WERI-Rb-1 (cell line): ENCODE data around the gene VWF.

Source experiments
- DNase-seq: peaks from one replicate; pipeline ENCODE4 v3.0.0-alpha.2; 2020
- H3K27ac ChIP-seq: fragments of 250-450 bp; sonication (Bioruptor Pico); 2 replicates; pipeline ENCODE4 v1.5.1; 2020; ENCODE audit warnings: mild to moderate bottlenecking, moderate library complexity
- H3K27me3 ChIP-seq: fragments of 250-450 bp; sonication (Bioruptor Pico); 2 replicates; pipeline ENCODE4 v1.5.1; 2021; ENCODE audit warnings: mild to moderate bottlenecking, low read depth, moderate library complexity; ENCODE audit not compliant: insufficient read depth, severe bottlenecking
- H3K36me3 ChIP-seq: fragments of 250-450 bp; sonication (Bioruptor Pico); 2 replicates; pipeline ENCODE4 v1.5.1; 2020; ENCODE audit warnings: mild to moderate bottlenecking, moderate library complexity
- H3K4me3 ChIP-seq: 2 replicates; pipeline ENCODE4 v1.5.1; 2011; ENCODE audit warnings: low read depth, mild to moderate bottlenecking, control low read depth, low read length
- H3K9me3 ChIP-seq: fragments of 250-450 bp; sonication (Bioruptor Pico); 2 replicates; pipeline ENCODE4 v1.5.1; 2021; ENCODE audit warnings: mild to moderate bottlenecking, moderate library complexity; ENCODE audit not compliant: severe bottlenecking
- CTCF ChIP-seq: IDR thresholded peaks from 2 replicates; pipeline ENCODE4 v1.5.1; 2011; ENCODE audit warnings: low read depth, mild to moderate bottlenecking, control low read depth, inconsistent platforms, low read length

The VWF gene

GRCh38 chr12:5997260-5997659 lies 127.2 kb downstream of the VWF start:
- no peak for TF ChIP-seq CTCF
- Histone ChIP-seq H3K27me3 (no peaks in the 10 kb centered on the region), H3K27ac (no peak overlapping the region), H3K36me3 (no peaks in the 10 kb centered on the region), H3K9me3 (no peaks in the 10 kb centered on the region), H3K4me3 (no peak overlapping the region)
- DNase-seq = no peak

GRCh38 chr12:5996459-5996858 lies 128.0 kb downstream of the VWF start:
- no peak for DNase-seq
- H3K4me3 ChIP-seq = no peak overlapping the region

GRCh38 chr12:5989621-5990020 lies 134.8 kb downstream of the VWF start:
- Histone ChIP-seq H3K27ac (no peak overlapping the region), H3K4me3 (no peak overlapping the region), H3K9me3 (no peaks in the 10 kb centered on the region), H3K27me3 (no peaks in the 10 kb centered on the region), H3K36me3 (no peaks in the 10 kb centered on the region)
- no peak for DNase-seq
- TF ChIP-seq CTCF = no peak

More at GRCh38 chr12:5996459-5996858, 128.0 kb downstream of the VWF start:
- Histone ChIP-seq H3K27me3 (no peaks in the 10 kb centered on the region), H3K27ac (no peak overlapping the region), H3K9me3 (no peaks in the 10 kb centered on the region), H3K36me3 (no peaks in the 10 kb centered on the region)
- TF ChIP-seq CTCF = no peak

GRCh38 chr12:5988659-5989116 lies 135.8 kb downstream of the VWF start:
- peak; percentile 77 for DNase-seq
- no peak overlapping the region for H3K4me3 ChIP-seq
- no peaks in the 10 kb centered on the region for H3K36me3 ChIP-seq
- no peaks in the 10 kb centered on the region for H3K9me3 ChIP-seq
- peak; percentile 93 for TF ChIP-seq CTCF
- H3K27me3 ChIP-seq = no peaks in the 10 kb centered on the region
- no peak overlapping the region for H3K27ac ChIP-seq

- DNase-seq = no peak
- Histone ChIP-seq H3K27ac (no peak overlapping the region), H3K27me3 (no peaks in the 10 kb centered on the region), H3K9me3 (no peaks in the 10 kb centered on the region), H3K4me3 (no peak overlapping the region), H3K36me3 (no peaks in the 10 kb centered on the region)
- TF ChIP-seq CTCF = no peak
Measured at GRCh38 chr12:5988088-5988487, 136.4 kb downstream of the VWF start.

GRCh38 chr12:5987573-5987972 lies 136.9 kb downstream of the VWF start:
- Histone ChIP-seq H3K27ac (no peak overlapping the region), H3K9me3 (no peaks in the 10 kb centered on the region), H3K4me3 (no peak overlapping the region), H3K27me3 (no peaks in the 10 kb centered on the region), H3K36me3 (no peaks in the 10 kb centered on the region)
- DNase-seq = no peak
- no peak for TF ChIP-seq CTCF
